Measurements from ENCODE around the gene EML6.

DNA sequence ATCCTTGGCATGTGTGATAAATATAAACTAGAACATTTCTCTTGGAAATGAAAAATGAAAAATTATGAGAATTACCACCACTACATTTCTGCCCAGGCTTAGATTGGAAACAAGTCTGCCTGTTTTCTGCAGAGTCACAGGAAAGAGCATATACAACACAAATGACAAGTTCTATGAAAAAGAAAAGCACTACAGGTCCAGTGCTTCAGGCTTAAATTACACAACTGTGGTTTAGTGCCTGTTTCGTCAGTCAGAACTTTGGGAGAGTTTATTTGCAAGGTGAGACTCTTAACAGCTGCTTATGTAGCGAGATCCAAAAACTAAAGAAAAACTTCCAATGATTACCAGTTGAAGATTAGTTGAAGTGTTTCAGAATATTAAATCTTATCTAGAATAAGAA is 257.9 kb downstream of the EML6 start:
- no peak for TF ChIP-seq EZH2phosphoT487 (IDR thresholded peaks at IDR 0.05; ENCODE audit: borderline replicate concordance, low read length)
- TF ChIP-seq CTCF (conservative IDR thresholded peaks at IDR 0.05; ENCODE audit: low read depth, low read length), result no peak
